ENCODE results near the gene GUK1.
"Not testable (repeated sequence)": the region's sequence is repeated elsewhere in the genome, so short reads cannot be mapped to it uniquely, and the experiment has no call there.

The GUK1 gene

DNA sequence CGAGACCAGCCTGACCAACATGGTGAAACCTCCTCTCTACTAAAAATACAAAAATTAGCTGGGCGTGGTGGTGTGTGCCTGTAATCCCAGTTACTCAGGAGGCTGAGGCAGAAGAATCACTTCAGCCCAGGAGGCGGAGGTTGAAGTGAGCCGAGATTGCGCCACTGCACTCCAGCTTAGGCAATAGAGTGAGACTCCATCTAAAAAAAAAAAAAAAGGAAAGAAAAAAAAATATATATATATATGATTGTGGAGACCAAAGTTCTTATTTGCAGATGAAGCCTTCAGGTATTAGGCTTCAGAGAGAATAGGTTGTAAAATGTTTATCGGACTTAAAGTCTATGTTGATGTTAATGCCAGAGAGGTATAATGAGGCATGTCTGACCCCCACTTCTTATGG is 28.8 kb upstream of the GUK1 start:
- not testable (repeated sequence) for H3K27ac ChIP-seq (replicated peaks; ENCODE audit: low read length); H4K91ac ChIP-seq (ENCODE audit: low read depth, low read length, poor library complexity); H3K4me3 ChIP-seq (ENCODE audit: low read length in 2 of 2); H3K9me3 ChIP-seq (replicated peaks in 1 of 2; ENCODE audit: control insufficient read depth in 2 of 2, insufficient read depth in 1 of 2, low read depth in 1 of 2, low read length in 2 of 2); H3K4me1 ChIP-seq (ENCODE audit: control insufficient read depth in 2 of 2, insufficient read depth in 1 of 2, low read depth in 1 of 2, low read length in 2 of 2); H3K18ac ChIP-seq (ENCODE audit: low read length); H3K23ac ChIP-seq (ENCODE audit: low read depth, low read length, poor library complexity); H3K9ac ChIP-seq (ENCODE audit: low read depth, low read length, poor library complexity); H2BK15ac ChIP-seq (ENCODE audit: low read length); H3K27me3 ChIP-seq (ENCODE audit: control insufficient read depth in 3 of 3, insufficient read depth in 3 of 3, low read depth in 1 of 3, low read length in 3 of 3); DNase-seq (ENCODE audit: low spot score); H4K8ac ChIP-seq (ENCODE audit: low read depth, low read length); H2BK12ac ChIP-seq (ENCODE audit: low read length); H2BK120ac ChIP-seq (ENCODE audit: low read depth, low read length); H2AFZ ChIP-seq (ENCODE audit: low read length); H3K4ac ChIP-seq (ENCODE audit: low read length); H2AK5ac ChIP-seq (ENCODE audit: low read depth, low read length); H3K14ac ChIP-seq (ENCODE audit: low read length); H2BK5ac ChIP-seq (ENCODE audit: low read length); H3K4me2 ChIP-seq (ENCODE audit: insufficient read depth, low read length, poor library complexity, severe bottlenecking)
- peaks cover 16% of the 10 kb centered on the region for H3K79me1 ChIP-seq (ENCODE audit: low read depth, low read length)
- H3K36me3 ChIP-seq (replicated peaks in 1 of 2; ENCODE audit: control insufficient read depth in 2 of 2, insufficient read depth in 2 of 2, low read length in 2 of 2) = peaks cover 9 to 17% of the 10 kb centered on the region in 2 donors
- no CpG with 5 or more reads among the region's 6 CpGs for WGBS, 2 donors (ENCODE audit: extremely low coverage in 2 of 2, insufficient read length in 2 of 2, insufficient replicate concordance in 1 of 2)

DNA sequence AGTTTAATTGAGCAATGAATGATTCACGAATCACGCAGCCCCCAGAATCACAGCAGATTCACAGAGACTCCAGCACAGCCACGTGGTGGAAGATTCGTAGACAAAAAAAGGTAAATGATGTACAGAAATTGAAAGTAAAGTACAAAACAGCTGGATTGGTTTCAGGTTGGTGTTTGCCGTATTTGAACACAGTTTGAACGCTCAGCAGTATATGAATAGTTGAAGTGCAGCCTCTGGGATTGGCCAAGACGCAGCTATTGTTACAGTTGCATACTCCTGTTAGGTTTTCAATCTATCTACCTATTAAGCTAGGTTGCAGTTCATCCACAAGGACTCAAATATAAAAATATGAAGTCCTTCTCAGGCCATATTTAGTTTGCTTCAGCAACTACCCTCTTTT is 27.9 kb upstream of the GUK1 start:
- H3K4ac ChIP-seq (ENCODE audit: low read length) = no peak overlapping the region
- no peaks in the 10 kb centered on the region for H3K9me3 ChIP-seq (replicated peaks in 1 of 2; ENCODE audit: control insufficient read depth in 2 of 2, insufficient read depth in 1 of 2, low read depth in 1 of 2, low read length in 2 of 2)
- no peak overlapping the region for H2AFZ ChIP-seq (ENCODE audit: low read length)
- no peak overlapping the region for H3K23ac ChIP-seq (ENCODE audit: low read depth, low read length, poor library complexity)
- no peak overlapping the region for H2BK12ac ChIP-seq (ENCODE audit: low read length)
- H3K27me3 ChIP-seq (ENCODE audit: control insufficient read depth in 3 of 3, insufficient read depth in 3 of 3, low read depth in 1 of 3, low read length in 3 of 3) = peaks cover 0 to 2% (median 0%) of the 10 kb centered on the region in 3 experiments
- no peak overlapping the region for H3K4me2 ChIP-seq (ENCODE audit: insufficient read depth, low read length, poor library complexity, severe bottlenecking)
- peaks cover 8% of the 10 kb centered on the region in 2 donors for H3K4me1 ChIP-seq (ENCODE audit: control insufficient read depth in 2 of 2, insufficient read depth in 1 of 2, low read depth in 1 of 2, low read length in 2 of 2)
- no peak overlapping the region for H3K4me3 ChIP-seq (ENCODE audit: low read length in 2 of 2)
- H4K91ac ChIP-seq (ENCODE audit: low read depth, low read length, poor library complexity) = no peak overlapping the region
- no peak overlapping the region for H3K14ac ChIP-seq (ENCODE audit: low read length)
- no CpG with 5 or more reads among the region's 7 CpGs for WGBS, 2 donors (ENCODE audit: extremely low coverage in 2 of 2, insufficient read length in 2 of 2, insufficient replicate concordance in 1 of 2)
- H2BK15ac ChIP-seq (ENCODE audit: low read length) = no peak overlapping the region
- H2BK120ac ChIP-seq (ENCODE audit: low read depth, low read length) = no peak overlapping the region
- no peak for DNase-seq (ENCODE audit: low spot score)
- no peak overlapping the region for H2AK5ac ChIP-seq (ENCODE audit: low read depth, low read length)
- no peak overlapping the region for H2BK5ac ChIP-seq (ENCODE audit: low read length)
- H3K36me3 ChIP-seq (replicated peaks in 1 of 2; ENCODE audit: control insufficient read depth in 2 of 2, insufficient read depth in 2 of 2, low read length in 2 of 2) = peaks cover 5 to 8% of the 10 kb centered on the region in 2 donors
- H3K27ac ChIP-seq (replicated peaks; ENCODE audit: low read length) = no peak overlapping the region
- no peak overlapping the region for H3K9ac ChIP-seq (ENCODE audit: low read depth, low read length, poor library complexity)
- no peak overlapping the region for H3K18ac ChIP-seq (ENCODE audit: low read length)
- H3K79me1 ChIP-seq (ENCODE audit: low read depth, low read length) = peaks cover 16% of the 10 kb centered on the region
- no peak overlapping the region for H4K8ac ChIP-seq (ENCODE audit: low read depth, low read length)

- H2BK120ac ChIP-seq (ENCODE audit: low read depth, low read length) = no peak overlapping the region
- no CpG with 5 or more reads among the region's 1 CpG for WGBS, 2 donors (ENCODE audit: extremely low coverage in 2 of 2, insufficient read length in 2 of 2, insufficient replicate concordance in 1 of 2)
Measured at GRCh38 chr1:228112617-228113016, 27.5 kb upstream of the GUK1 start.

DNA sequence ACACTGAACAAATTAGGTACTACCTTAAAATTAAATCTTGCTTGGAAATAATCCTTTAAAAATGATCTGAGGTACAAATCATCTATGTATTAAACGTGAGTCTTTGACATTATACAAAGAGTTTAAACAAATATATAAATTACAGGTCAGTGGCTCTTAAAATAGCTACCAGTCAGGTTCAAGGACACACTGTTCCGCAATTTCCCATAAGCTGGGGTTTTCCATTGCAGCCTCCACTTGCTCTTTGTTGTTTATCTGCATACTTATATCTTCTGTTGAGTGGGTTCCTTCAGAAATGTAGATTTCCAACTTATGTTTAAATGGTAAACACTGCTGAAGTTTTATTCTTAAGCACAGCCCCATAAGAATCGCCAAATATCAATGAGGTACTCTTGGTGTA is 25.3 kb upstream of the GUK1 start:
- H3K14ac ChIP-seq (ENCODE audit: low read length) = no peak overlapping the region

More at GRCh38 chr1:228112617-228113016, 27.5 kb upstream of the GUK1 start:
- H3K9me3 ChIP-seq (replicated peaks in 1 of 2; ENCODE audit: control insufficient read depth in 2 of 2, insufficient read depth in 1 of 2, low read depth in 1 of 2, low read length in 2 of 2) = no peaks in the 10 kb centered on the region
- peaks cover 8% of the 10 kb centered on the region in 2 donors for H3K4me1 ChIP-seq (ENCODE audit: control insufficient read depth in 2 of 2, insufficient read depth in 1 of 2, low read depth in 1 of 2, low read length in 2 of 2)
- no peak overlapping the region for H3K9ac ChIP-seq (ENCODE audit: low read depth, low read length, poor library complexity)
- no peak overlapping the region for H3K23ac ChIP-seq (ENCODE audit: low read depth, low read length, poor library complexity)
- H3K4ac ChIP-seq (ENCODE audit: low read length) = no peak overlapping the region
- no peak overlapping the region for H2BK5ac ChIP-seq (ENCODE audit: low read length)
- H3K14ac ChIP-seq (ENCODE audit: low read length) = no peak overlapping the region
- no peak overlapping the region for H2BK15ac ChIP-seq (ENCODE audit: low read length)
- no peak overlapping the region for H4K91ac ChIP-seq (ENCODE audit: low read depth, low read length, poor library complexity)
- DNase-seq (ENCODE audit: low spot score) = no peak
- peaks cover 0 to 2% (median 0%) of the 10 kb centered on the region in 3 experiments for H3K27me3 ChIP-seq (ENCODE audit: control insufficient read depth in 3 of 3, insufficient read depth in 3 of 3, low read depth in 1 of 3, low read length in 3 of 3)
- no peak overlapping the region for H3K27ac ChIP-seq (replicated peaks; ENCODE audit: low read length)
- no peak overlapping the region for H3K18ac ChIP-seq (ENCODE audit: low read length)
- H3K36me3 ChIP-seq (replicated peaks in 1 of 2; ENCODE audit: control insufficient read depth in 2 of 2, insufficient read depth in 2 of 2, low read length in 2 of 2) = peaks cover 3 to 4% of the 10 kb centered on the region in 2 donors
- no peak overlapping the region for H2BK12ac ChIP-seq (ENCODE audit: low read length)
- no peak overlapping the region for H3K4me3 ChIP-seq (ENCODE audit: low read length in 2 of 2)
- no peak overlapping the region for H4K8ac ChIP-seq (ENCODE audit: low read depth, low read length)
- H3K79me1 ChIP-seq (ENCODE audit: low read depth, low read length) = peaks cover 13% of the 10 kb centered on the region
- H2AFZ ChIP-seq (ENCODE audit: low read length) = no peak overlapping the region
- H3K4me2 ChIP-seq (ENCODE audit: insufficient read depth, low read length, poor library complexity, severe bottlenecking) = no peak overlapping the region
- H2AK5ac ChIP-seq (ENCODE audit: low read depth, low read length) = no peak overlapping the region

More for the DNA sequence above, 25.3 kb upstream of the GUK1 start:
- no peak overlapping the region for H2AK5ac ChIP-seq (ENCODE audit: low read depth, low read length)
- no peak overlapping the region for H2AFZ ChIP-seq (ENCODE audit: low read length)
- H4K8ac ChIP-seq (ENCODE audit: low read depth, low read length) = no peak overlapping the region
- no peak overlapping the region for H3K18ac ChIP-seq (ENCODE audit: low read length)
- H3K4me3 ChIP-seq (ENCODE audit: low read length in 2 of 2) = no peak overlapping the region
- peaks cover 0 to 3% of the 10 kb centered on the region in 2 donors for H3K9me3 ChIP-seq (replicated peaks in 1 of 2; ENCODE audit: control insufficient read depth in 2 of 2, insufficient read depth in 1 of 2, low read depth in 1 of 2, low read length in 2 of 2)
- H3K4ac ChIP-seq (ENCODE audit: low read length) = no peak overlapping the region
- no peak overlapping the region for H2BK120ac ChIP-seq (ENCODE audit: low read depth, low read length)
- no peak overlapping the region for H4K91ac ChIP-seq (ENCODE audit: low read depth, low read length, poor library complexity)
- DNase-seq (ENCODE audit: low spot score) = no peak
- no peak overlapping the region for H2BK5ac ChIP-seq (ENCODE audit: low read length)
- H3K9ac ChIP-seq (ENCODE audit: low read depth, low read length, poor library complexity) = no peak overlapping the region
- peaks cover 0 to 2% of the 10 kb centered on the region in 2 donors for H3K4me1 ChIP-seq (ENCODE audit: control insufficient read depth in 2 of 2, insufficient read depth in 1 of 2, low read depth in 1 of 2, low read length in 2 of 2)
- H2BK12ac ChIP-seq (ENCODE audit: low read length) = no peak overlapping the region
- no CpG with 5 or more reads among the region's 3 CpGs for WGBS, 2 donors (ENCODE audit: extremely low coverage in 2 of 2, insufficient read length in 2 of 2, insufficient replicate concordance in 1 of 2)
- no peaks in the 10 kb centered on the region for H3K36me3 ChIP-seq (replicated peaks in 1 of 2; ENCODE audit: control insufficient read depth in 2 of 2, insufficient read depth in 2 of 2, low read length in 2 of 2)
- H3K79me1 ChIP-seq (ENCODE audit: low read depth, low read length) = no peaks in the 10 kb centered on the region
- H3K4me2 ChIP-seq (ENCODE audit: insufficient read depth, low read length, poor library complexity, severe bottlenecking) = no peak overlapping the region
- H3K27ac ChIP-seq (replicated peaks; ENCODE audit: low read length) = no peak overlapping the region
- no peak overlapping the region for H3K23ac ChIP-seq (ENCODE audit: low read depth, low read length, poor library complexity)
- no peak overlapping the region for H2BK15ac ChIP-seq (ENCODE audit: low read length)
- H3K27me3 ChIP-seq (ENCODE audit: control insufficient read depth in 3 of 3, insufficient read depth in 3 of 3, low read depth in 1 of 3, low read length in 3 of 3) = no peaks in the 10 kb centered on the region
